ENCODE results near the gene SUSD6. TPM values are rescaled to one million over a fixed set of nuclear protein-coding genes. Genes with fewer than 3 reads are reported as not detected.

SUSD6 gene
- total and polyA plus RNA-seq, 2 donors (not counting 1 experiment from before 2014, with no cell fraction given) = 62.3 to 97.8 TPM

GRCh38 chr14:69680297-69680696, 68.9 kb downstream of the SUSD6 start:
- no peak for TF ChIP-seq CTCF (IDR thresholded peaks at IDR 0.05)
- no peak for TF ChIP-seq EZH2 (IDR thresholded peaks at IDR 0.05; ENCODE audit: borderline replicate concordance, insufficient read depth, low read depth, low read length, poor library complexity, severe bottlenecking)
- H3K9me3 Mint-ChIP-seq (ENCODE audit: insufficient read depth) = no peaks in the 10 kb centered on the region
- H2AFZ ChIP-seq (ENCODE audit: insufficient read depth, low read depth, low read length, poor library complexity, severe bottlenecking) = no peak overlapping the region
- peaks cover 65 to 68% of the 10 kb centered on the region in 2 donors for H3K4me1 ChIP-seq (ENCODE audit: control insufficient read depth in 2 of 2, insufficient read depth in 2 of 2, low read length in 2 of 2)
- H3K27ac Mint-ChIP-seq = no peak overlapping the region
- peaks cover 7 to 18% of the 10 kb centered on the region in 2 experiments for H3K36me3 ChIP-seq (replicated peaks in 1 of 2; ENCODE audit: control extremely low read depth in 1 of 2, control insufficient read depth in 1 of 2, extremely low read depth in 1 of 2, insufficient read depth in 2 of 2, low read length in 1 of 2)
- H3K9ac ChIP-seq (ENCODE audit: low read length) = no peak overlapping the region
- peaks cover 98% of the 10 kb centered on the region for H3K79me2 ChIP-seq (ENCODE audit: control insufficient read depth, insufficient read depth, low read length)
- H3K4me2 ChIP-seq (replicated peaks; ENCODE audit: low read depth, low read length, poor library complexity, severe bottlenecking) = no peak overlapping the region
- peaks cover 96% of the 10 kb centered on the region for H4K20me1 ChIP-seq (ENCODE audit: control insufficient read depth, insufficient read depth, low read length, poor library complexity, severe bottlenecking)
- H3K4me3 ChIP-seq (ENCODE audit: control extremely low read depth in 1 of 5, extremely low read depth in 1 of 5, insufficient read depth in 1 of 5, low read depth in 2 of 5, low read length in 4 of 5) = no peak overlapping the region
- peaks cover 76% of the 10 kb centered on the region for H3K4me1 Mint-ChIP-seq
- H3K27ac ChIP-seq (ENCODE audit: low read length in 2 of 2) = peak overlapping the region in 1 of 2 donors; percentile 13
- no peak for DNase-seq
- ChIA-PET CTCF (no interaction called here), POLR2A (no interaction called here)
- no peaks in the 10 kb centered on the region for H3K27me3 Mint-ChIP-seq
- H3K27me3 ChIP-seq (replicated peaks in 1 of 4; ENCODE audit: control extremely low read depth in 1 of 4, control insufficient read depth in 3 of 4, insufficient read depth in 4 of 4, low read length in 3 of 4) = no peaks in the 10 kb centered on the region
- ATAC-seq (ENCODE audit: low read depth) = no peak
- WGBS (ENCODE audit: insufficient coverage) = 88% methylated on average over 1 of the region's 1 CpG
- H3K4me3 Mint-ChIP-seq = no peak overlapping the region
- H3K9me3 ChIP-seq (ENCODE audit: control extremely low read depth in 1 of 3, control insufficient read depth in 2 of 3, insufficient read depth in 1 of 3, low read length in 2 of 3) = no peaks in the 10 kb centered on the region
- intact Hi-C loops (cut with micrococcal nuclease) = no loop called here

- H3K27me3 Mint-ChIP-seq = no peaks in the 10 kb centered on the region
- no peaks in the 10 kb centered on the region for H3K9me3 Mint-ChIP-seq (ENCODE audit: insufficient read depth)
- 70% methylated on average over 2 of the region's 4 CpGs for WGBS (ENCODE audit: insufficient coverage)
- Histone ChIP-seq H4K20me1 (ENCODE audit: control insufficient read depth, insufficient read depth, low read length, poor library complexity, severe bottlenecking) (peaks cover 89% of the 10 kb centered on the region), H3K4me3 (ENCODE audit: control extremely low read depth in 1 of 5, extremely low read depth in 1 of 5, insufficient read depth in 1 of 5, low read depth in 2 of 5, low read length in 4 of 5) (peak overlapping the region in 1 of 5 experiments; percentile 7), H3K79me2 (ENCODE audit: control insufficient read depth, insufficient read depth, low read length) (peaks cover 98% of the 10 kb centered on the region), H3K4me1 (ENCODE audit: control insufficient read depth in 2 of 2, insufficient read depth in 2 of 2, low read length in 2 of 2) (peaks cover 54 to 57% of the 10 kb centered on the region in 2 donors), H3K27me3 (replicated peaks in 1 of 4; ENCODE audit: control extremely low read depth in 1 of 4, control insufficient read depth in 3 of 4, insufficient read depth in 4 of 4, low read length in 3 of 4) (no peaks in the 10 kb centered on the region), H2AFZ (ENCODE audit: insufficient read depth, low read depth, low read length, poor library complexity, severe bottlenecking) (no peak overlapping the region), H3K9me3 (ENCODE audit: control extremely low read depth in 1 of 3, control insufficient read depth in 2 of 3, insufficient read depth in 1 of 3, low read length in 2 of 3) (no peaks in the 10 kb centered on the region), H3K4me2 (replicated peaks; ENCODE audit: low read depth, low read length, poor library complexity, severe bottlenecking) (peak overlapping the region; percentile 57), H3K36me3 (replicated peaks in 1 of 2; ENCODE audit: control extremely low read depth in 1 of 2, control insufficient read depth in 1 of 2, extremely low read depth in 1 of 2, insufficient read depth in 2 of 2, low read length in 1 of 2) (peaks cover 6 to 12% of the 10 kb centered on the region in 2 experiments), H3K9ac (ENCODE audit: low read length) (no peak overlapping the region), H3K27ac (ENCODE audit: low read length in 2 of 2) (peak overlapping the region; percentile 8 to 40)
- DNase-seq (no peak), ATAC-seq (ENCODE audit: low read depth) (no peak)
- TF ChIP-seq CTCF (IDR thresholded peaks at IDR 0.05) = no peak
- TF ChIP-seq EZH2 (IDR thresholded peaks at IDR 0.05; ENCODE audit: borderline replicate concordance, insufficient read depth, low read depth, low read length, poor library complexity, severe bottlenecking) = no peak
- peak overlapping the region; percentile 42 for H3K4me3 Mint-ChIP-seq
- ChIA-PET CTCF (interaction anchor here (1.0 to 3.7 kb wide), 2 partner anchors 8 to 127 kb away, joined by 3 to 11 read pairs; no protein-coding TSS in a partner anchor), POLR2A (interaction anchor here (1.5 kb wide), 1 partner anchor 10 kb away, joined by 3 read pairs; no protein-coding TSS in a partner anchor)
- intact Hi-C loops (cut with micrococcal nuclease) = loop anchor here (2.0 kb wide), 1 partner anchor 15 kb away; no protein-coding TSS in a partner anchor
- H3K27ac Mint-ChIP-seq = peak overlapping the region; percentile 75
- peaks cover 72% of the 10 kb centered on the region for H3K4me1 Mint-ChIP-seq
These were observed 70.7 kb downstream of the SUSD6 start for GRCh38 chr14:69682136-69682535.

Data from B cell (primary cell).